ENCODE data around the gene CNOT2. TPM values are rescaled to one million over a fixed set of nuclear protein-coding genes. Genes with fewer than 3 reads are reported as not detected.
A peak's percentile ranks its signal among the peaks of the same experiment; 100 is the strongest.

CNOT2 gene
- polyA plus RNA-seq, 1 of the 3 experiments (the other 2 are of a cell fraction) = 45.3 TPM

- 4% methylated on average over 22 of the region's 69 CpGs for WGBS (ENCODE audit: low lambda C conversion rate)
- CTCF ChIA-PET = interaction anchor here (1.3 to 2.2 kb wide), 3 partner anchors 118 to 467 kb away, joined by 4 to 10 read pairs (median 4); no protein-coding TSS in a partner anchor
- Histone ChIP-seq H3K9me3 (no peaks in the 10 kb centered on the region), H3K9ac (peak overlapping the region; percentile 38; the same call in 1 of the 2 replicates), H3K27me3 (ENCODE audit: insufficient read depth) (no peaks in the 10 kb centered on the region), H4K20me1 (ENCODE audit: insufficient read depth) (no peaks in the 10 kb centered on the region), H3K36me3 (replicated peaks in 1 of 2; ENCODE audit: control insufficient read depth in 1 of 2, insufficient read depth in 2 of 2, low read length in 1 of 2) (no peaks in the 10 kb centered on the region), H3K4me2 (peak overlapping the region; percentile 91), H3K9me2 (no peaks in the 10 kb centered on the region), H3K79me2 (ENCODE audit: insufficient read depth) (no peaks in the 10 kb centered on the region), H3K27ac (ENCODE audit: low read depth in 2 of 2, low read length in 1 of 2) (no peak overlapping the region; a peak in 1 of 4 replicates), H3K4me1 (ENCODE audit: control insufficient read depth in 1 of 2, insufficient read depth in 2 of 2, low read depth in 1 of 2, low read length in 1 of 2) (peaks cover 0 to 15% of the 10 kb centered on the region in 2 experiments; a peak in 2 of 4 replicates), H3F3A (replicated peaks; ENCODE audit: insufficient read depth) (peaks cover 20% of the 10 kb centered on the region), H3K4me3 (ENCODE audit: low read depth in 2 of 2, low read length in 1 of 2) (peak overlapping the region; percentile 70 to 79), H2AFZ (ENCODE audit: low read depth) (peak overlapping the region; percentile 80; the same call in 1 of the 2 replicates)
- POLR2A ChIA-PET = no interaction called here
- TF ChIP-seq, protein P1, sequence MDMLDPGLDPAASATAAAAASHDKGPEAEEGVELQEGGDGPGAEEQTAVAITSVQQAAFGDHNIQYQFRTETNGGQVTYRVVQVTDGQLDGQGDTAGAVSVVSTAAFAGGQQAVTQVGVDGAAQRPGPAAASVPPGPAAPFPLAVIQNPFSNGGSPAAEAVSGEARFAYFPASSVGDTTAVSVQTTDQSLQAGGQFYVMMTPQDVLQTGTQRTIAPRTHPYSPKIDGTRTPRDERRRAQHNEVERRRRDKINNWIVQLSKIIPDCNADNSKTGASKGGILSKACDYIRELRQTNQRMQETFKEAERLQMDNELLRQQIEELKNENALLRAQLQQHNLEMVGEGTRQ (IDR thresholded peaks at IDR 0.05; ENCODE audit: borderline replicate concordance, low read depth, low read length) = no peak
- TF ChIP-seq, protein P2, sequence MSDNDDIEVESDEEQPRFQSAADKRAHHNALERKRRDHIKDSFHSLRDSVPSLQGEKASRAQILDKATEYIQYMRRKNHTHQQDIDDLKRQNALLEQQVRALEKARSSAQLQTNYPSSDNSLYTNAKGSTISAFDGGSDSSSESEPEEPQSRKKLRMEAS (IDR thresholded peaks at IDR 0.05; ENCODE audit: low read depth) = peak; percentile 44; the same call in 1 of the 2 replicates
- peak; percentile 37; the same call in 1 of the 2 replicates for TF ChIP-seq MXI1 (IDR thresholded peaks at IDR 0.05; ENCODE audit: low read depth, low read length)
- DNase-seq = peak; percentile 60
Observed at GRCh38 chr12:70366581-70367257, 123.5 kb downstream of the CNOT2 start.

DNA sequence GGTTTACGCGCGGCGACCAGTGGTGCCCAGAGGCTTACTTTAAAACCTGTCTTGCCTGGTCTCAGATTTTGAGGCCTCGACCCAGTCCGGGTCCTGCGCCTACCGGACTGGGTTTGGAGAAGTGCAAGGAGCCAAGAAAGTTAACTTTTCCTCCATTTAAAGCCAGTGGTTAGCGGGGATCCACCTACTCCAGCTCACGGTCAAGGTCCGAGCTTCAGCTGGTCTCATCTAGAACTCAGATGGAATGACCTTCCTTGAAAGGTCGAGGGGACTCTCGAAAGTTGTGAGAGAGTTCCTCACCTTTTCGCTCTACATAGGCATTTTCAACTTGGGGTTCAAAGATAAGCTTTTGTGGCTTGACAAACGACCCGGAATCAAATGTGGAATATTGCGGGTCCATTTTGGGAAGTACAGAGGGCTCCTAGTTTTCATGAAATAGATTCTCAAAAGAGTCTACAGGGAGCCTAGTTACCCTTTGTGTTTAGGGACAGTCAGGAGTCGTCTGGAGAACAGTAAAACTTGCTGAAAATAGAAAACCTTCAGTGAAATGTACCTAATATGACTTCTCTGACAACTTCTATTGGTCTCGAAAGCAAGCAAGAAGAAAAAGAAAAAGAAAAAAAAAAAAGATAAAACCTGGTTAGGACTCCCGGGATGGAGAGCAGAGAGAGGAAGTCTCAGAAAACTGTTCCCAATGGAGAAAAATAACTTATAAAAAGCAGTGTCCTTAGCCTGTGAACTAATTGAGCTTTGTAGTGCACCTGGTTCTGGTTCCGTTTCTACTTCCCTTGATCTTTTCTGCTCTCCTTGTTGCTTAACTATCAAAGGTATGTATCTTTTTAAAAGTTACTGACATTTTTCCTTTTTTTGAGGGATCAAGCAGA, 124.3 kb downstream of the CNOT2 start:
- ChIA-PET POLR2A (no interaction called here), CTCF (interaction anchor here (1.3 to 2.2 kb wide), 2 partner anchors 209 to 467 kb away, joined by 4 to 10 read pairs; no protein-coding TSS in a partner anchor)
- H3K9ac ChIP-seq = peak overlapping the region; percentile 38; the same call in 1 of the 2 replicates
- TF ChIP-seq, protein P3, sequence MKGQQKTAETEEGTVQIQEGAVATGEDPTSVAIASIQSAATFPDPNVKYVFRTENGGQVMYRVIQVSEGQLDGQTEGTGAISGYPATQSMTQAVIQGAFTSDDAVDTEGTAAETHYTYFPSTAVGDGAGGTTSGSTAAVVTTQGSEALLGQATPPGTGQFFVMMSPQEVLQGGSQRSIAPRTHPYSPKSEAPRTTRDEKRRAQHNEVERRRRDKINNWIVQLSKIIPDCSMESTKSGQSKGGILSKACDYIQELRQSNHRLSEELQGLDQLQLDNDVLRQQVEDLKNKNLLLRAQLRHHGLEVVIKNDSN (IDR thresholded peaks at IDR 0.05; ENCODE audit: borderline replicate concordance, low read depth) = no peak
- TF ChIP-seq PBX3 (IDR thresholded peaks at IDR 0.05) (no peak), NFIC (IDR thresholded peaks at IDR 0.05; ENCODE audit: borderline replicate concordance) (no peak), JUND (IDR thresholded peaks at IDR 0.05) (no peak), YY1 (IDR thresholded peaks at IDR 0.05; ENCODE audit: low read depth) (no peak), POLR2AphosphoS5 (IDR thresholded peaks at IDR 0.05; ENCODE audit: low read depth, low read length) (no peak), SMC3 (IDR thresholded peaks at IDR 0.05; ENCODE audit: low read depth, low read length) (no peak), NRF1 (IDR thresholded peaks at IDR 0.05; ENCODE audit: low read depth, low read length) (no peak), TCF12 (IDR thresholded peaks at IDR 0.05) (no peak), MXI1 (IDR thresholded peaks at IDR 0.05; ENCODE audit: low read depth, low read length) (no peak), TEAD4 (IDR thresholded peaks at IDR 0.05; ENCODE audit: borderline replicate concordance, insufficient read depth) (no peak), RAD21 (IDR thresholded peaks at IDR 0.05; ENCODE audit: low read length) (no peak), MEF2A (IDR thresholded peaks at IDR 0.05; ENCODE audit: borderline replicate concordance, low read depth) (no peak), RXRA (IDR thresholded peaks at IDR 0.05; ENCODE audit: borderline replicate concordance, low read depth) (no peak), EP300 (IDR thresholded peaks at IDR 0.05; ENCODE audit: borderline replicate concordance in 1 of 2, low read depth in 1 of 2, low read length in 1 of 2) (no peak), ELF1 (IDR thresholded peaks at IDR 0.05) (no peak)
- TF ChIP-seq, protein P4, sequence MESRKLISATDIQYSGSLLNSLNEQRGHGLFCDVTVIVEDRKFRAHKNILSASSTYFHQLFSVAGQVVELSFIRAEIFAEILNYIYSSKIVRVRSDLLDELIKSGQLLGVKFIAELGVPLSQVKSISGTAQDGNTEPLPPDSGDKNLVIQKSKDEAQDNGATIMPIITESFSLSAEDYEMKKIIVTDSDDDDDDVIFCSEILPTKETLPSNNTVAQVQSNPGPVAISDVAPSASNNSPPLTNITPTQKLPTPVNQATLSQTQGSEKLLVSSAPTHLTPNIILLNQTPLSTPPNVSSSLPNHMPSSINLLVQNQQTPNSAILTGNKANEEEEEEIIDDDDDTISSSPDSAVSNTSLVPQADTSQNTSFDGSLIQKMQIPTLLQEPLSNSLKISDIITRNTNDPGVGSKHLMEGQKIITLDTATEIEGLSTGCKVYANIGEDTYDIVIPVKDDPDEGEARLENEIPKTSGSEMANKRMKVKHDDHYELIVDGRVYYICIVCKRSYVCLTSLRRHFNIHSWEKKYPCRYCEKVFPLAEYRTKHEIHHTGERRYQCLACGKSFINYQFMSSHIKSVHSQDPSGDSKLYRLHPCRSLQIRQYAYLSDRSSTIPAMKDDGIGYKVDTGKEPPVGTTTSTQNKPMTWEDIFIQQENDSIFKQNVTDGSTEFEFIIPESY (IDR thresholded peaks at IDR 0.05; ENCODE audit: borderline replicate concordance, low read depth) = no peak

More for the DNA sequence above, 124.3 kb downstream of the CNOT2 start:
- Histone ChIP-seq H3K36me3 (replicated peaks in 1 of 2; ENCODE audit: control insufficient read depth in 1 of 2, insufficient read depth in 2 of 2, low read length in 1 of 2) (no peaks in the 10 kb centered on the region), H3K9me2 (no peaks in the 10 kb centered on the region), H3K4me1 (ENCODE audit: control insufficient read depth in 1 of 2, insufficient read depth in 2 of 2, low read depth in 1 of 2, low read length in 1 of 2) (peaks cover 0 to 15% of the 10 kb centered on the region in 2 experiments; a peak in 2 of 4 replicates), H3K27ac (ENCODE audit: low read depth in 2 of 2, low read length in 1 of 2) (no peak overlapping the region), H3K79me2 (ENCODE audit: insufficient read depth) (no peaks in the 10 kb centered on the region), H3K27me3 (ENCODE audit: insufficient read depth) (no peaks in the 10 kb centered on the region), H2AFZ (ENCODE audit: low read depth) (peak overlapping the region; percentile 80; the same call in 1 of the 2 replicates), H3K4me2 (peak overlapping the region; percentile 91), H4K20me1 (ENCODE audit: insufficient read depth) (no peaks in the 10 kb centered on the region), H3F3A (replicated peaks; ENCODE audit: insufficient read depth) (peaks cover 20% of the 10 kb centered on the region), H3K9me3 (no peaks in the 10 kb centered on the region), H3K4me3 (ENCODE audit: low read depth in 2 of 2, low read length in 1 of 2) (peak overlapping the region; percentile 70 to 79)
- 49% methylated on average over 19 of the region's 21 CpGs for WGBS (ENCODE audit: low lambda C conversion rate)
- DNase-seq = peak; percentile 19

Measured in SK-N-SH (cell line).